ENCODE results near the gene RFTN2. TPM values are rescaled to one million over a fixed set of nuclear protein-coding genes. Genes with fewer than 3 reads are reported as not detected.
A peak's percentile ranks its signal among the peaks of the same experiment; 100 is the strongest.

The RFTN2 gene
- total RNA-seq, 4 donors from 2014 or later: 5.0 to 7.4 (median 6.1) TPM

- Histone ChIP-seq H3K9me3 (no peaks in the 10 kb centered on the region), H3K27me3 (no peaks in the 10 kb centered on the region), H3K27ac (replicated peaks in 1 of 4) (no peak overlapping the region), H3K4me3 (no peak overlapping the region), H3K36me3 (peaks cover 0 to 6% (median 0%) of the 10 kb centered on the region in 4 donors), H3K4me1 (no peaks in the 10 kb centered on the region)
- intact Hi-C loops (cut with DNase I): no loop called here
- no peak for TF ChIP-seq CTCF (IDR thresholded peaks at IDR 0.05)
- no peak for DNase-seq (ENCODE audit: extremely low spot score)
Observed at GRCh38 chr2:197633109-197633657, 42.2 kb downstream of the RFTN2 start.

GRCh38 chr2:197628043-197628500 is 47.3 kb downstream of the RFTN2 start:
- Histone ChIP-seq H3K27ac (replicated peaks in 1 of 4) (peak overlapping the region in 1 of 4 donors; percentile 7), H3K9me3 (no peaks in the 10 kb centered on the region), H3K36me3 (peaks cover 0 to 5% (median 1%) of the 10 kb centered on the region in 4 donors), H3K4me1 (no peaks in the 10 kb centered on the region), H3K4me3 (no peak overlapping the region), H3K27me3 (no peaks in the 10 kb centered on the region)
- 33% methylated on average over 4 of the region's 4 CpGs for WGBS
- peak; percentile 7 to 21 for TF ChIP-seq POLR2AphosphoS5 (IDR thresholded peaks at IDR 0.05)
- no peak for TF ChIP-seq EP300 (IDR thresholded peaks at IDR 0.05)
- DNase-seq (ENCODE audit: extremely low spot score): no peak
- intact Hi-C loops (cut with DNase I): no loop called here

- H3K27ac ChIP-seq (replicated peaks in 1 of 4): peak overlapping the region in 1 of 4 donors; percentile 50
- no peaks in the 10 kb centered on the region for H3K27me3 ChIP-seq
- H3K9me3 ChIP-seq: no peaks in the 10 kb centered on the region
- no peak for DNase-seq (ENCODE audit: extremely low spot score)
- 81% methylated on average over 7 of the region's 7 CpGs for WGBS
- no peak overlapping the region for H3K4me3 ChIP-seq
- peaks cover 0 to 5% (median 0%) of the 10 kb centered on the region in 4 donors for H3K36me3 ChIP-seq
- no peak for TF ChIP-seq EP300 (IDR thresholded peaks at IDR 0.05)
- no peak for TF ChIP-seq CTCF (IDR thresholded peaks at IDR 0.05)
- TF ChIP-seq POLR2AphosphoS5 (IDR thresholded peaks at IDR 0.05): no peak
- TF ChIP-seq POLR2A (IDR thresholded peaks at IDR 0.05; ENCODE audit: low read depth): no peak
- no peaks in the 10 kb centered on the region for H3K4me1 ChIP-seq
- intact Hi-C loops (cut with DNase I): no loop called here
Observed at GRCh38 chr2:197626965-197627625, 48.3 kb downstream of the RFTN2 start.

- intact Hi-C loops (cut with DNase I): no loop called here
- WGBS: 42% methylated on average over 1 of the region's 1 CpG
- TF ChIP-seq CTCF (IDR thresholded peaks at IDR 0.05): no peak
Observed at GRCh38 chr2:197620133-197620532, 55.3 kb downstream of the RFTN2 start.

GRCh38 chr2:197615016-197615652 is 60.3 kb downstream of the RFTN2 start:
- 78% methylated on average over 4 of the region's 4 CpGs for WGBS
- H3K4me1 ChIP-seq: no peaks in the 10 kb centered on the region
- intact Hi-C loops (cut with DNase I): no loop called here
- peaks cover 0 to 20% (median 5%) of the 10 kb centered on the region in 4 donors for H3K36me3 ChIP-seq
- no peak overlapping the region for H3K4me3 ChIP-seq
- TF ChIP-seq POLR2AphosphoS5 (IDR thresholded peaks at IDR 0.05) (no peak), CTCF (IDR thresholded peaks at IDR 0.05) (no peak), POLR2A (IDR thresholded peaks at IDR 0.05; ENCODE audit: low read depth) (no peak), EP300 (IDR thresholded peaks at IDR 0.05) (no peak)
- H3K27ac ChIP-seq (replicated peaks in 1 of 4): no peak overlapping the region
- H3K27me3 ChIP-seq: no peaks in the 10 kb centered on the region
- H3K9me3 ChIP-seq: no peaks in the 10 kb centered on the region
- DNase-seq (ENCODE audit: extremely low spot score): no peak

More at GRCh38 chr2:197620133-197620532, 55.3 kb downstream of the RFTN2 start:
- Histone ChIP-seq H3K4me3 (no peak overlapping the region), H3K9me3 (no peaks in the 10 kb centered on the region), H3K27ac (replicated peaks in 1 of 4) (no peak overlapping the region), H3K27me3 (no peaks in the 10 kb centered on the region), H3K36me3 (peaks cover 0 to 16% (median under 1%) of the 10 kb centered on the region in 4 donors), H3K4me1 (no peaks in the 10 kb centered on the region)
- DNase-seq (ENCODE audit: extremely low spot score): no peak

Measured in esophagus muscularis mucosa (tissue), 4 donors.